ENCODE data around the gene MMP15.
"Not testable (repeated sequence)": the region's sequence is repeated elsewhere in the genome, so short reads cannot be mapped to it uniquely, and the experiment has no call there.

MMP15 gene

DNA sequence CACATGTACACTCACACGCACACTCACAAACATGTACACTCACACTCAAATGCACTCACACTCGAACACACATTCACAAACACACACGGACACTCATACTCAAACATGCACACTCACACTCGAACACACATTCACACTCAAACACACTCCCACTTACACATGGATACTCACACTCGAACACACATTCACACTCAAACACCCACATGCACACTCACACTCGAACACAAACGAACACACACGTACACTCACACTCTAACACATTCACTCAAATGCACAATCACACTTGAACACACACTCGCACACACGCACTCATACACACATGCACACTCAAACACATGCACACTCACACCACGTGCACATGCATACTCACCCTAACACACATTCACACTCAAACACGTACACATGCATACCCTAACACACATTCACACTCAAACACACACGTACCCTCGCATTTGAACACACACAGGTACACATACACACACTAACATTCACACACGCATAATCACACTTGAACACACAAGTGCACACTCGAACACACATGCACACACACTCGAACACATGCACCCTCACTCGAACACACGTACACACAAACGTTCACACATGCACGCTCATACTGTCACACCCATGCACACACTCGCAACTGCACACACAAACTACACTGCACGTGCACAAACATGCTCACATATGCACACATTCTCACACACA is 61.8 kb downstream of the MMP15 start:
- no peak for DNase-seq

DNA sequence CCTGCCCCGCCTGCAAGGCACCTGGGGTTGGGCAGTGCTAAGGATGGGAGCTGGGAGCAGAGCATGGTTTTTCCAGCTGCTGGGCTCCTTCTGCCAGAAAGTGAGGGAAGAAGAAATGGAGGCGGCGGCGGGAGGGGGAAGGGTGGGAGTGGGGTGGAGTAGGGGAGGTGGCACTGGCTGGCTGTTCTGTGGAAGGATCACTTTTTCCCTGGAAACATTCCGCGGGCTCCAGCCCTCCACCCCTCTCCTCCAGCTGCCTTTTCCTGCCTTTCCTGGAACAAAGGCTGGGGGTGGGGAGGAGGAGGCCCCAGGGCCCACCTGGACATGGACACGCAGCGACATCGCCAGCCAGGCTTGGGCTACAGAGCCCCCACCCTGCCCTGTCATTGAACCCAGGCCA is 62.5 kb downstream of the MMP15 start:
- no peak for DNase-seq

DNA sequence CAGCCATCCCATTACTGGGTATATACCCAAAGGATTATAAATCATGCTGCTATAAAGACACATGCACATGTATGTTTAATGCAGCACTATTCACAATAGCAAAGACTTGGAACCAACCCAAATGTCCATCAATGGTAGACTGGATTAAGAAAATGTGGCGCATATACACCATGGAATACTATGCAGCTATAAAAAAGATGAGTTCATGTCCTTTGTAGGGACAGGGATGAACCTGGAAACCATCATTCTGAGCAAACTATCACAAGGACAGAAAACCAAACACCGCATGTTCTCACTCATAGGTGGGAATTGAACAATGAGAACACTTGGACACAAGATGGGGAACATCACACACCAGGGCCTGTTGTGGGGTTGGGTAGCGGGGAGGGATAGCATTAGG is 64.8 kb downstream of the MMP15 start:
- DNase-seq, result not testable (repeated sequence)

DNA sequence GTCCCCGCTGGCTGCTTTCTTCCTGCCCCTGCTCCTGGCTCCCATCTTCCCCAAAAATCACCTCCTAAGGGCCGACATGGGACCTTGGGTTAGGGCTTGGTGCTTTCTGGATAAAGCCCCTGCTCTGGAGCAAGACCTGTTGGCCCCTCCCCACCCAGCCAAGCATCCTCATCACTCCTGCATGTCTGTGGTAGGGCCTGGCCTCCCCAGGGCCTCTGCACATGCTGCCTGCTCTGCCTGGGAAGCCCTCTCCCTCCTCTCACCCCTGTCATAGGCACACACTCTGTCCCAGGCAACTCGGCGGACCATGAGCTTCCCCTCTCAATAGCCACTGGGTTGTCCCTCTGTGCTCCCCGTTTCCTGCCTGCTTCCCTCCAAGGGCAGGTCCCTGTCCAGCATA is 68.5 kb downstream of the MMP15 start:
- DNase-seq, result no peak

DNA sequence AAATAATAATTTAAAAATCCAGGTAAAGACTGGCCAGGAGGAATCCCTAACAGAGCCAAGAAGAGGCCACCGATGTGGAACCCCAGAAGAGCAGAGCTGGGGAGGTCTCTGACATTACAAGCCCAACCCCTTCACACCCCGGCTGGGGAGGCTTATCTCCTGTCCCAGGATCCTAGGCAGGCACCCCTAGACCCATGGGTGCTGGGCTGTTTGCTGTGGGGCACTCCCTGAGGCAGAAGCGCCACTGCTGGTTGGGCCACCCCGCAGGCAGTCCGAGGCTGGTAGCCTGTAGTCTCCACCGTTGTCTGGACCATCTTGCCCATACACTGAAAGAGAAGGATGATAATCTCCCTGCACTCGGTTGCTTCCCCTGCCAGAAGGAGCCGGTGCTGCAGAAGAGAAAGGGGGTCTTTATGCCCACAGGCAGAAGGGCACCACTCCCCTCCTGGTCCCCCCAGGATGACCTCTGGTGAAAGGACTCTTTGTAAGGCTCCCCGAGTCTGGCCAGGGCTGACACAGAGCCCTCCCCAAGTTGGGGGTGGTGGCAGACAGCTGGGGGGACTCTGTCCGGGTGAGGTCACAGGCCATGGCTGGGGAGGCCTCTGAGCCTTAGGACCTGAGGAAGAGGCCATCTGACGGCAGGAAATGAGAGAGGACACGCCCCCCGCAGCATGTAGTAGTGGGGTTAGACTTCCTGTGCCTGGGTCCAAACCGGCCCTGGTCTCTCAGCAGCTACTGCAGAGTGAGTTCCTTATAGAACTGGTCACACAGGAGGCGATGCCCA is 69.4 kb downstream of the MMP15 start:
- no peak for DNase-seq

DNA sequence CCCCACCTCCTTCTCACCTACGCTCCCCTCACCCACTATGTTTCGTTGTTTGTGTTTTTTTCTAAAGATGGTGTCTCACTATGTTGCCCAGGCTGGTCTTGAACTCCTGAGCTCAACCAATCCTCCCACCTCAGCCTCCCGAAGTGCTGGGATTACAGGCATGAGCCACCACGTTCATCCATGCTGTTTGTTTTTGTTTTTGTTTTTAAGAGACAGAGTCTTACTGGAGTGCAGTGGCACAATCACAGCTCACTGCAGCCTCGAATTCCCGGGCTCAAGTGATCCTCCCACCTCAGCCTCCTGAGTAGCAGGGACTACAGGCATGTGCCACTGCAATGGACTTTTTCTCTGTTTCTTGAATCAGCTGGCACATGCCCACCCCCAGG is 70.0 kb downstream of the MMP15 start:
- not testable (repeated sequence) for DNase-seq

DNA sequence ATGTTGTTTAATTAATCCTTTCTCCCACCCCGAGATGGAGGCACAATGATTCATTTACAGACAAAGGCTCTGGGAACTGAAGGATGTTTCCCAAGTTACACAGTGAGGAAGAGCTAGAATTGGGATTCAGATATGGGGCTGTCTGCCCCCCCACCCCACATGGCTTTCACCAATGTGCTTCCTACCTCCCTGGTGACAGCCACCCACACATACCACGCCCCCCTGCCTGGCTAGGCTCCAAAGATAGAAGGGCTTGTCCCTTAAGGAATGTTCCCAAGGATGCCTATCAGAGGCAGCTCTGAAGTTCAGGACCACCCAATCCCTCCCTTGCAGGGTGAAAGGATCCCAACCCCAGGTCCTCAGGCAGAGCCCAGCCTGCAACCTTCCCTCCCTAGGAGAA is 70.7 kb downstream of the MMP15 start:
- no peak for DNase-seq
